Sigmoid colon (tissue), 4 donors: ENCODE results near the gene MYO18A.

Experiments used
- CTCF ChIP-seq, 4 experiments: fragments of 450-650 bp in 3 of 4; fragments of 200-600 bp in 1 of 4; IDR thresholded peaks; one replicate each; pipeline ENCODE4 v1.5.1; 2016 to 2019; ENCODE audit warnings: antibody characterized with exemption in 4 of 4, mild to moderate bottlenecking in 3 of 4, moderate library complexity in 2 of 4
- POLR2A ChIP-seq, 2 donors: fragments of 450-650 bp; IDR thresholded peaks; one replicate each; pipeline ENCODE4 v1.6.1; 2016; ENCODE audit warnings: antibody characterized with exemption in 2 of 2, mild to moderate bottlenecking in 2 of 2, moderate library complexity in 2 of 2
- POLR2AphosphoS5 ChIP-seq, 4 donors: sonication (generic); formaldehyde crosslinking; IDR thresholded peaks; one replicate each; pipeline ENCODE4 v1.6.1; 2017; ENCODE audit warnings: antibody characterized with exemption in 4 of 4

GRCh38 chr17:29107933-29108822, 72.0 kb downstream of the MYO18A start:
- no peak for TF ChIP-seq POLR2A (IDR thresholded peaks at IDR 0.05)
- no peak for TF ChIP-seq CTCF (IDR thresholded peaks at IDR 0.05)
- no peak for TF ChIP-seq POLR2AphosphoS5 (IDR thresholded peaks at IDR 0.05)
